PC-9 (cell line): ENCODE measurements around the gene RFT1. TPM values are rescaled to one million over a fixed set of nuclear protein-coding genes. Genes with fewer than 3 reads are reported as not detected.

Source experiments
- BruUV-seq: library from RNA; stranded (reverse); fragments of 400-500 nt; replicated peaks from 2 replicates; lab custom pipeline; 2021; lab: Mats Ljungman, UMichigan
- CTCF ChIA-PET: fragments of 300-600 bp; sonication (Branson Sonifier 250); formaldehyde crosslinking; loops from one replicate; lab custom pipeline; 2022; ENCODE audit warnings: antibody characterized with exemption; lab: Charles Lee
- POLR2A ChIA-PET: fragments of 300-600 bp; sonication (Branson Sonifier 250); formaldehyde crosslinking; loops from one replicate; lab custom pipeline; 2022; ENCODE audit warnings: antibody characterized with exemption; ENCODE audit not compliant: unreplicated experiment; lab: Charles Lee
- DNase-seq, 2 experiments: peaks; one replicate each; pipeline versions ENCODE4 v3.0.0 to v3.0.0-alpha.2; 2015 to 2022; ENCODE audit warnings: mixed read lengths in 1 of 2
- H2AFZ ChIP-seq: fragments of 200-600 bp; sonication (generic); 2 replicates; pipeline ENCODE4 v1.8.1; 2017; ENCODE audit warnings: antibody characterized with exemption
- H3F3A ChIP-seq: fragments of 200-600 bp; sonication (generic); 2 replicates; pipeline ENCODE4 v1.8.1; 2017; ENCODE audit warnings: antibody characterized with exemption, mild to moderate bottlenecking, low read depth; ENCODE audit not compliant: insufficient read depth
- H3K27ac ChIP-seq: fragments of 200-600 bp; sonication (generic); 2 replicates; pipeline ENCODE4 v1.6.1; 2016; ENCODE audit warnings: mixed run types
- H3K27me3 ChIP-seq: fragments of 200-600 bp; sonication (generic); 2 replicates; pipeline ENCODE4 v1.6.1; 2016; ENCODE audit warnings: low read depth, mixed run types; ENCODE audit not compliant: insufficient read depth
- H3K36me3 ChIP-seq: fragments of 200-600 bp; sonication (generic); 2 replicates; pipeline ENCODE4 v1.6.1; 2016; ENCODE audit warnings: low read depth, mixed run types
- H3K4me1 ChIP-seq: fragments of 200-600 bp; sonication (generic); replicated peaks from 2 replicates; pipeline ENCODE4 v1.6.1; 2016; ENCODE audit warnings: mixed run types; ENCODE audit not compliant: insufficient read depth
- H3K4me2 ChIP-seq: fragments of 200-600 bp; sonication (generic); 2 replicates; pipeline ENCODE4 v1.6.1; 2017; ENCODE audit warnings: mixed run types
- H3K4me3 ChIP-seq: fragments of 200-600 bp; sonication (generic); 2 replicates; pipeline ENCODE4 v1.6.1; 2016; ENCODE audit warnings: mixed run types
- H3K79me2 ChIP-seq: fragments of 200-600 bp; sonication (generic); 2 replicates; pipeline ENCODE4 v1.6.1; 2017; ENCODE audit warnings: low read depth, mixed run types
- H3K9me2 ChIP-seq: fragments of 200-600 bp; sonication (generic); 2 replicates; pipeline ENCODE4 v1.8.1; 2017; ENCODE audit warnings: mild to moderate bottlenecking; ENCODE audit not compliant: insufficient read depth
- H3K9me3 ChIP-seq: fragments of 200-600 bp; sonication (generic); 2 replicates; pipeline ENCODE4 v1.8.1; 2016; ENCODE audit warnings: low read depth; ENCODE audit not compliant: insufficient read depth
- H4K20me1 ChIP-seq: fragments of 200-600 bp; sonication (generic); 2 replicates; pipeline ENCODE4 v1.8.1; 2017; ENCODE audit not compliant: insufficient read depth
- CTCF ChIP-seq: fragments of 200-600 bp; sonication (generic); conservative IDR thresholded peaks from 2 replicates; pipeline ENCODE4 v1.6.1; 2017; ENCODE audit warnings: mixed run types, antibody characterized with exemption, mild to moderate bottlenecking, moderate library complexity
- EZH2 ChIP-seq: fragments of 200-600 bp; sonication (generic); IDR thresholded peaks from 2 replicates; pipeline ENCODE4 v1.8.0; 2017; ENCODE audit warnings: antibody characterized with exemption, low read depth
- intact Hi-C: fragments of 100-400 bp; cut with micrococcal nuclease; formaldehyde crosslinking; loops from one replicate; pipeline ENCODE4 v1.10.0; 2022; ENCODE audit not compliant: unreplicated experiment
- total RNA-seq: library from RNA; stranded (reverse); gene quantifications from 2 replicates; pipeline ENCODE4 v1.2.3, GENCODE V29; 2021

The RFT1 gene
- total RNA-seq, 1 experiment from 2014 or later = 31.0 TPM

GRCh38 chr3:53078656-53079055, 51.6 kb downstream of the RFT1 start:
- Histone ChIP-seq H3K27ac (no peak overlapping the region), H3K4me2 (no peak overlapping the region), H3K4me1 (peaks cover 1% of the 10 kb centered on the region), H3K79me2 (no peaks in the 10 kb centered on the region), H2AFZ (no peak overlapping the region), H3K27me3 (no peaks in the 10 kb centered on the region), H3K9me3 (no peaks in the 10 kb centered on the region), H3K9me2 (no peaks in the 10 kb centered on the region), H3K4me3 (no peak overlapping the region), H3K36me3 (no peaks in the 10 kb centered on the region), H4K20me1 (no peaks in the 10 kb centered on the region), H3F3A (no peaks in the 10 kb centered on the region)
- TF ChIP-seq EZH2 (no peak), CTCF (no peak)
- CTCF ChIA-PET = no interaction called here
- intact Hi-C loops = no loop called here
- BruUV-seq = no TSS peak
- no peak for DNase-seq
- POLR2A ChIA-PET = no interaction called here

GRCh38 chr3:53077476-53078220, 52.6 kb downstream of the RFT1 start:
- Histone ChIP-seq H3K27me3 (no peaks in the 10 kb centered on the region), H2AFZ (no peak overlapping the region), H3F3A (no peaks in the 10 kb centered on the region), H3K36me3 (no peaks in the 10 kb centered on the region), H3K4me3 (no peak overlapping the region), H3K9me2 (no peaks in the 10 kb centered on the region), H3K9me3 (no peaks in the 10 kb centered on the region), H3K27ac (no peak overlapping the region), H3K79me2 (no peaks in the 10 kb centered on the region), H4K20me1 (no peaks in the 10 kb centered on the region), H3K4me2 (no peak overlapping the region), H3K4me1 (no peaks in the 10 kb centered on the region)
- POLR2A ChIA-PET = no interaction called here
- TF ChIP-seq CTCF (no peak), EZH2 (no peak)
- intact Hi-C loops = no loop called here
- CTCF ChIA-PET = no interaction called here
- no TSS peak for BruUV-seq
- DNase-seq = no peak

GRCh38 chr3:53075743-53076140, 54.5 kb downstream of the RFT1 start:
- no peak overlapping the region for H2AFZ ChIP-seq
- H3K36me3 ChIP-seq = no peaks in the 10 kb centered on the region
- no peaks in the 10 kb centered on the region for H3K79me2 ChIP-seq
- H3K27me3 ChIP-seq = no peaks in the 10 kb centered on the region
- CTCF ChIA-PET = interaction anchor here (0.6 kb wide), 1 partner anchor 663 kb away, joined by 4 read pairs; no protein-coding TSS in a partner anchor
- H3K9me2 ChIP-seq = no peaks in the 10 kb centered on the region
- no TSS peak for BruUV-seq
- H3K27ac ChIP-seq = no peak overlapping the region
- H3F3A ChIP-seq = no peaks in the 10 kb centered on the region
- no peaks in the 10 kb centered on the region for H3K9me3 ChIP-seq
- POLR2A ChIA-PET = no interaction called here
- no peak for DNase-seq
- no peak for TF ChIP-seq CTCF
- TF ChIP-seq EZH2 = no peak
- H3K4me3 ChIP-seq = no peak overlapping the region
- H3K4me2 ChIP-seq = no peak overlapping the region
- intact Hi-C loops = no loop called here
- 0 out of 2 replicates have a peak, but pooled peaks cover 3% of the 10 kb centered on the region for H3K4me1 ChIP-seq
- no peaks in the 10 kb centered on the region for H4K20me1 ChIP-seq
